Rectal smooth muscle tissue (tissue), 1 donor: ENCODE measurements around the gene ANO10.

Source experiments
- H3K27ac ChIP-seq: one replicate; pipeline ENCODE4 v1.7.0; 2013; ENCODE audit warnings: low read depth, low read length, inconsistent platforms
- H3K27me3 ChIP-seq: one replicate; pipeline ENCODE4 v1.7.0; 2013; ENCODE audit warnings: low read length; ENCODE audit not compliant: control insufficient read depth, insufficient read depth
- H3K36me3 ChIP-seq: one replicate; pipeline ENCODE4 v1.7.0; 2013; ENCODE audit warnings: low read length; ENCODE audit not compliant: control insufficient read depth, insufficient read depth
- H3K4me1 ChIP-seq: one replicate; pipeline ENCODE4 v1.7.0; 2013; ENCODE audit warnings: low read length; ENCODE audit not compliant: control insufficient read depth, insufficient read depth
- H3K4me3 ChIP-seq: one replicate; pipeline ENCODE4 v1.7.0; 2013; ENCODE audit warnings: low read length
- H3K9ac ChIP-seq: one replicate; pipeline ENCODE4 v1.7.0; 2013; ENCODE audit warnings: low read length

ANO10 gene

DNA sequence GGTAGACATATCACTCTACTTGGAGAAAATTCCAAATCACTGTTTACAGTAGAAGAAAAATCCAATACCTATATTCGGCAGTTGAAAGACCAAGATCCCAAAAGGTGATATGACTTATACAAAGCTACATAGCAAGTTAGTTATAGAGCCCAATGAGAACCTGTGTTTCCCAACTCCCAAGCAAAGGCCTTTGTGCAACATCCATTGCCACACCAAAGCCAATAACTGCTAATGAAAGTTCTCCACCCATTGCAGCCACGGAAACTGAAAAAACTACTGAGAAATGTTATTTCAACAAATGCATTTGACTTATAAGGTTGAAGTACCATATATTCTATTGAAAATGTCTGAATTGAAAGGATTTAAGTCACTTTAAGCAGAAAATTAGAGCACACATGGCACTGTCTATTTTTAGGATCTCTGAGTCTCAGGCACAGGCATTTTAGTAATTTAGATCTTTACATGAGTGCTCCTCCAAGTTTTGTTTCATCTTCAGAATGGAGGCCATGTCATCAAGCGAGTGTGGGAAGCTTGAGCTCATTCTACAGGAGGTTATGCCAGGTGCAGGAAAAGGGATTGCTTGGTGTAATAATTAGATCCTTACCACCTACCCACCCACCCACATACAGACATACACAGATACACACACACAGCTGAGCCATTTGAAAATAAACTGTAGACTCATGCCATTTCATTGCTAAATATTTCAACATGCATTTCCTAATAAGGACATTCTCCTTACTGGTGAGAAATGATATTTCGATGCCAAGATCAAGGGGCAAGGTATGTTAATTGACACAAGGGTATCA lies 19.7 kb upstream of the ANO10 start:
- no peak overlapping the region for H3K9ac ChIP-seq
- H3K27ac ChIP-seq: no peak overlapping the region
- H3K36me3 ChIP-seq: no peaks in the 10 kb centered on the region
- H3K4me1 ChIP-seq: no peaks in the 10 kb centered on the region
- no peaks in the 10 kb centered on the region for H3K27me3 ChIP-seq
- no peak overlapping the region for H3K4me3 ChIP-seq

GRCh38 chr3:43640681-43641080 lies 18.9 kb upstream of the ANO10 start:
- H3K27ac ChIP-seq: no peak overlapping the region
- H3K9ac ChIP-seq: no peak overlapping the region
- no peaks in the 10 kb centered on the region for H3K36me3 ChIP-seq
- no peak overlapping the region for H3K4me3 ChIP-seq
- no peaks in the 10 kb centered on the region for H3K4me1 ChIP-seq
- no peaks in the 10 kb centered on the region for H3K27me3 ChIP-seq

DNA sequence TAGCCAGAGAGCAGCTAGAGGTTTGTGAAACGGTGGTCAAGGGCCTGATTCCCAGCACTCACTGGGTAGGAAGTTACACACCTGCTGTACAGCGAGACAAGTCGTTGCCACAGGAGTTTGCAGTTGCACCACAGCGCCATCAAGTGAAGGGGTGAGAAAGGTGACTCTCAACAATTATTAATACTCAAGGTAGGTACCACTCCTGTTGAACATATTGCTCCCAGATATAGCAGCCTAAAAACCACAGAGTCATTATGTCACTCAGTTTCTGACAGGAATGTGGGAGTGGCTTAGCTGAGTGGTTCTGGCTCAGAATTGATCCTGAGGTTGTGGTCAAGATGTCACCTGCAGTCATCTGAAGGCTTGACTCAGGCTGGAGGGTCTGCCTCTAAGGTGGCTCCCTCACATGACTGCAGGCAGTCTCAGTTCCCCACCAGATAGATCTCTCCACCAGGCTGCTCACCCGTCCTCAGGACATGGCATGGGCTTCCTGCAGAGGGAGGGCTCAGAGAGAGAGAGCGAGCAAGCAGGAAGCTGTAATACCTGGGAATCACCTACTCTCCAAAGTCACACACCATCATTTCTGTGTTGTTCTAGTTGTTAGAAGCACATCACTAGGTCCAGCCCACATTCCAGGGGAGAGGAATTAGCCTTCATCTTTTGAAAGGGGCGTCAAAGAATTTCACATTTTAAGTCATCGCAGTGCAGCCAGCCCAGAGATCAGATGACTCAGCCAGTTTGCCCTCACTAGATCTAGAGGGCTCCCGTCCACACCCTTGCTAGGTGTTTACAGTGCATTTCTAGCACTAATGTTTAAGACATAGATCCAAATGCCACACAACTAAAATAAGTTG lies 17.0 kb upstream of the ANO10 start:
- H3K4me1 ChIP-seq: no peaks in the 10 kb centered on the region
- H3K4me3 ChIP-seq: no peak overlapping the region
- no peaks in the 10 kb centered on the region for H3K36me3 ChIP-seq
- H3K9ac ChIP-seq: no peak overlapping the region
- no peak overlapping the region for H3K27ac ChIP-seq
- H3K27me3 ChIP-seq: peaks cover 2% of the 10 kb centered on the region

DNA sequence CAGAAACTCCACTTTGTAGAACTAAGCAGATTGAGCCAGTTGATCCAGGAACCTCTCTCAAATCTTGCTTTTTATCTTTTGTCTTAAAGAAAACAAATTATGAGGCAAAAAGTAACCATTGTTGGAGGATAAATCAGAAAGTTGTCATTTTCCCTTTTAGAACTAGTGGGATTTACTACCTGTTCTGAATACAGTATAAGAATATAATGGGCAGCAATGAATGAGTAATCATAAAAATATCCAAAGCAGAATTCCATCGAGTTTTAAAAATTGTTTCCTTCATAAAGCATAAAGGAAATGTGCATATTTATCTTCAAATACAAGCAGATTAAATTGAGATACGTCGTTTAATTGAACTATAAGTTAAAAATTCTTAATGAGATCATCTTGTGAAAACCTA lies 15.9 kb upstream of the ANO10 start:
- Histone ChIP-seq H3K36me3 (no peaks in the 10 kb centered on the region), H3K27ac (no peak overlapping the region), H3K27me3 (peaks cover 2% of the 10 kb centered on the region)

DNA sequence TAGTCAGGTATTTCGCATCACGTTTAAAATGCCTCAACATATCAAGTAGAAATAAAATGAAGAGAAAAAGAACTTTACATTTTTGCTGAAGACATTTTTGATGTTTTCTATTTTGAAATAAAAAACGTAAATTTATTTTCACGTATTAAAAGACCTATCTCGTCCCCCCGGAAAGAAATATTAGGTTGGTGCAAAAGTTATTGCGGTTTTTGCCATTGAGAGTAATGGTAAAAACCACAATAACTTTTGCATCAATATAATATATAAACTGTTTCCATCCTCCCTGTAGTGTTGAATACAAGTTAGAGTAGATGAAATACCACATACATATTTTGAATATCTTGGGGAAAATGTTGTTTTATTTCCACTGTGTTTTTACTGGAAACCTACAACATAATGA lies 11.2 kb upstream of the ANO10 start:
- H3K27me3 ChIP-seq: peaks cover 2% of the 10 kb centered on the region
- H3K9ac ChIP-seq: no peak overlapping the region
- no peaks in the 10 kb centered on the region for H3K36me3 ChIP-seq
- no peak overlapping the region for H3K4me3 ChIP-seq
- H3K27ac ChIP-seq: no peak overlapping the region
- H3K4me1 ChIP-seq: no peaks in the 10 kb centered on the region

More for the DNA sequence above, 15.9 kb upstream of the ANO10 start:
- Histone ChIP-seq H3K9ac (no peak overlapping the region), H3K4me3 (no peak overlapping the region), H3K4me1 (no peaks in the 10 kb centered on the region)

DNA sequence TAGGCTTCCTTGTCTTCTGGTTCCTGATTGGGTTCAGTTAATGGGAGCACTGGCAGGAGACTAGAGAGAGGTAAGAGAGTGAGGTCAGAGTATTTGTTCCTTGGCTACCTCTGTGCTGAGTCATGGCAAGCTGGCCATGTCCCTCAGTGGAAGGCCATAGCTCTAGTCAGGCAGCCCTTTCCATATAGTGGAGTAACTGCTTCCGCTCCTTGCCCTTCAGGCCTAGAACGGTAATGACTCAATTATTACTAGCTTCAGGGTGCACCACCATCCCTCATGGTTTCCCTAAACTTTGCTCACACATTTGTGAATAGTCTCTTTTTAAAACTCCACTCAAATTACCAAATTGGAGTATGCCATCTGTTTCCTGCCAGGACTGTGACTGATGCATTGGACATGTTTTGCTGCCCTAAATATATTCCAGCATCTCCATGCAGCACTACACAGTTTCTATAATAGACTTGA lies 10.5 kb upstream of the ANO10 start:
- Histone ChIP-seq H3K27ac (no peak overlapping the region), H3K9ac (no peak overlapping the region), H3K27me3 (peaks cover 2% of the 10 kb centered on the region), H3K4me3 (no peak overlapping the region), H3K36me3 (no peaks in the 10 kb centered on the region), H3K4me1 (no peaks in the 10 kb centered on the region)

GRCh38 chr3:43629741-43630140 lies 7.9 kb upstream of the ANO10 start:
- H3K4me1 ChIP-seq: no peaks in the 10 kb centered on the region
- no peaks in the 10 kb centered on the region for H3K27me3 ChIP-seq
- no peak overlapping the region for H3K27ac ChIP-seq
- no peak overlapping the region for H3K9ac ChIP-seq
- no peak overlapping the region for H3K4me3 ChIP-seq
- H3K36me3 ChIP-seq: no peaks in the 10 kb centered on the region

- H3K27ac ChIP-seq: no peak overlapping the region
- H3K4me1 ChIP-seq: no peaks in the 10 kb centered on the region
- no peak overlapping the region for H3K4me3 ChIP-seq
- no peaks in the 10 kb centered on the region for H3K27me3 ChIP-seq
- no peak overlapping the region for H3K9ac ChIP-seq
- no peaks in the 10 kb centered on the region for H3K36me3 ChIP-seq
Observed at GRCh38 chr3:43629257-43629656, 7.4 kb upstream of the ANO10 start.

DNA sequence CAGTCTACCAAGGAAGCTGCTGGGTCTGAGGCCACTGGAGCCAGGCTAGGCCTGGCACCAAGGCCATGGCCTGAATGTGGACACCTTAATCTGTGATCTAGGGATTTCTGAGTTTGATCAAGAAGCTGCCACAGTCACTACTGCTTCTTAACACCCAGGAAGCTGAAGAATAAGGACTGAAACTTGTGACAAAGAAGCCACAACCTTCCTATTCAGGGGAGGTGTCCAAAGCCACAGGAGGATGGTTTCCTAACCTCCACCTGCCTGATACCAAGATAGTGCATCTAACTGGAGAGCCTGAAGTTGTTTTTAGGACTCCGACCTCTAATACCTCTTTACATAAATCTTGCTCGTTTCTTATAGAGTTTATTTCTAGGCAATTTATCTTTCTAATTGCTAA lies 5.5 kb upstream of the ANO10 start:
- H3K27me3 ChIP-seq: no peaks in the 10 kb centered on the region
- H3K27ac ChIP-seq: no peak overlapping the region
- H3K4me3 ChIP-seq: no peak overlapping the region
- H3K9ac ChIP-seq: no peak overlapping the region
- no peaks in the 10 kb centered on the region for H3K36me3 ChIP-seq
- H3K4me1 ChIP-seq: peaks cover 4% of the 10 kb centered on the region

DNA sequence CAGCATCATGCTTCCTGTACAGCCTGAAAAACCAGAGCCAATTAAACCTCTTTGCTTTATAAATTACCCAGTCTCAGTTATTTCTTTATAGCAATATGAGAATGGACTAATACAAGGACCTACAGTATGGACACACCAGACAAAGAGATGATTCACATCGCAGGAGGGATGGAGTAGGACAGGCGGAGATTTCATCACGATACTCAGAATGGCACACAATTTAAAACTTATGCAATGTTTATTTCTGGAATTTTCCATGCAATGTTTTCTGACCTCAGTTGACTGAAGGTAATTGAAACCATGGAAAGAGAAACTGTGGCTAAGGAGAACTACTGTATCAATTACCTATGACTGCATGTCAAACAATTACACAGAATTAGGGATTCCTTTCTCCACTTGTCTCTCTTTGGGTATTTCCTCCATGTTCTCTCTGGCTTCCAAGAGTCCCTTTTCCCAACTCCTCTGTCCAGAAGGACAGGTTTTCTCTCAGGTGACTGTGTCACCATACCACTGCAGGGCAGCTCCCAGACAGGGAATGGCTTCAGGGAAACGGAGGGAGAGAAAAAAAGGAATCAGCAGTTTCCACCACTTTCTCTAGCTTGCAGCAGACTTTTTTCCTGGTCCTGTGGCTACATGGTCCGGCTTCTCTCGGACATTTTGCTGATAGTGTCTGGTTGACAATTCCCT lies 3.0 kb upstream of the ANO10 start:
- no peaks in the 10 kb centered on the region for H3K36me3 ChIP-seq
- H3K4me1 ChIP-seq: peaks cover 5% of the 10 kb centered on the region

DNA sequence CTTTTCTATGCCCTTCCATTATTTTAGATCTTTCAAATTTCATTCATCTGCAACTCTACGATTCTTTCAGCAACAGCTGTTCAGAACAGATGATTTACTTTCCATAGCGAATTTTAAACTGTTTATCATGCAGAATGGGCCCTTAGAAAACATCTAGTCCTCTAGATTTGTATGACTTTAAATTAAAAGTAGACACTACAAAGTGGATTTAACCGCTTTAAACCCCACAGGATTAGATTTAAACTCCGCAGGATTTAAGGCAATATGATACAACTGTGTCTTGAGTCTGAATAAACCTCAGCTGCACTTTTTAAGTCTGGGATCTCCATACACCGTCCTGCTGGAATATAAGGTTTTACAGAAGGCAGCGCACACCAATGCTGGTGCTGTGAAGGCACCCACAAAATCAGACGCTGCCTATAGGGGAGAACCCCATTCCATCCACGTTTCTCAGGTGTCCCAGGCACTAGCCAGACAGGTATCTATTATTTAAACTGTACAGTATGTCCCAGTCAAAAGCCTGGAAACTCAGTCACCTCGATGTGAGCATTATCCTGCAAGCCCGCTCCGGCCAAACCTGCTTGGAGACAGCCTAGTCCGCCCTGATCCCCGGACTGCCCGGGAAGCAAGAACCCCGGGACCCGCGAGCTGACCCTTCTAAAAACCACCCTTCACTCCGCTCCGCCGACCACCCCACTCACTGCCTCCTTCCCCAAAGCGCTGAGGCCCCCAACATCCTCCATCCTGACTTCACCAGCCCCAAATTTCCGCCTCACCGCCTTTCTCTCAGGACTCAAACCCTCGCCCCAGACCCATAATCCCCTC lies 768 bp downstream of the ANO10 start:
- Histone ChIP-seq H3K4me1 (peaks cover 5% of the 10 kb centered on the region), H3K27ac (peak overlapping the region; percentile 84), H3K27me3 (no peaks in the 10 kb centered on the region), H3K4me3 (peak overlapping the region; percentile 84), H3K9ac (peak overlapping the region; percentile 85), H3K36me3 (no peaks in the 10 kb centered on the region)

More for the DNA sequence above, 3.0 kb upstream of the ANO10 start:
- H3K9ac ChIP-seq: no peak overlapping the region
- no peak overlapping the region for H3K4me3 ChIP-seq
- H3K27ac ChIP-seq: no peak overlapping the region
- no peaks in the 10 kb centered on the region for H3K27me3 ChIP-seq
